ENCODE data around the gene ATAT1. TPM values are rescaled to one million over a fixed set of nuclear protein-coding genes. Genes with fewer than 3 reads are reported as not detected.

Gene ATAT1
- polyA plus RNA-seq, 1 of the 3 experiments (the other 2 are of a cell fraction): 36.2 TPM

GRCh38 chr6:30655743-30656094 lies 29.0 kb downstream of the ATAT1 start:
- H3K9me2 ChIP-seq: no peaks in the 10 kb centered on the region
- DNase-seq: no peak
- no peaks in the 10 kb centered on the region for H3K27me3 ChIP-seq (ENCODE audit: insufficient read depth)
- no peak overlapping the region for H3K4me2 ChIP-seq
- no peak overlapping the region for H2AFZ ChIP-seq (ENCODE audit: low read depth)
- CTCF ChIA-PET: interaction anchor here (2.0 kb wide), 1 partner anchor 23 kb away, joined by 7 read pairs; no protein-coding TSS in a partner anchor
- 97% methylated on average over 3 of the region's 3 CpGs for WGBS (ENCODE audit: low lambda C conversion rate)
- no peaks in the 10 kb centered on the region for H3K9me3 ChIP-seq
- POLR2A ChIA-PET: interaction anchor here (1.2 kb wide), 1 partner anchor 25 kb away, joined by 3 read pairs; no protein-coding TSS in a partner anchor
- no peaks in the 10 kb centered on the region for H3K4me1 ChIP-seq (ENCODE audit: control insufficient read depth in 1 of 2, insufficient read depth in 2 of 2, low read depth in 1 of 2, low read length in 1 of 2)
- no peak overlapping the region for H3K27ac ChIP-seq (ENCODE audit: low read depth in 2 of 2, low read length in 1 of 2)
- H3K36me3 ChIP-seq (replicated peaks in 1 of 2; ENCODE audit: control insufficient read depth in 1 of 2, insufficient read depth in 2 of 2, low read length in 1 of 2): peaks cover 39 to 59% of the 10 kb centered on the region in 2 experiments
- TF ChIP-seq RCOR1 (IDR thresholded peaks at IDR 0.05; ENCODE audit: low read length) (no peak), EP300 (IDR thresholded peaks at IDR 0.05; ENCODE audit: borderline replicate concordance in 1 of 2, low read depth in 1 of 2, low read length in 1 of 2) (no peak), RAD21 (IDR thresholded peaks at IDR 0.05; ENCODE audit: low read length) (no peak), MXI1 (IDR thresholded peaks at IDR 0.05; ENCODE audit: low read depth, low read length) (no peak), FOXM1 (IDR thresholded peaks at IDR 0.05; ENCODE audit: low read depth) (no peak), FOXJ3 (CRISPR knock-in tag; IDR thresholded peaks at IDR 0.05) (no peak), TAF1 (IDR thresholded peaks at IDR 0.05; ENCODE audit: borderline replicate concordance, low read depth, low read length) (no peak), IRF3 (IDR thresholded peaks at IDR 0.05; ENCODE audit: low read depth, low read length) (no peak), SMC3 (IDR thresholded peaks at IDR 0.05; ENCODE audit: low read depth, low read length) (no peak)
- H3K4me3 ChIP-seq (ENCODE audit: low read depth in 2 of 2, low read length in 1 of 2): no peak overlapping the region
- H3F3A ChIP-seq (replicated peaks; ENCODE audit: insufficient read depth): peaks cover 4% of the 10 kb centered on the region
- no peak overlapping the region for H3K9ac ChIP-seq
- H4K20me1 ChIP-seq (ENCODE audit: insufficient read depth): no peaks in the 10 kb centered on the region
- no peaks in the 10 kb centered on the region for H3K79me2 ChIP-seq (ENCODE audit: insufficient read depth)

DNA sequence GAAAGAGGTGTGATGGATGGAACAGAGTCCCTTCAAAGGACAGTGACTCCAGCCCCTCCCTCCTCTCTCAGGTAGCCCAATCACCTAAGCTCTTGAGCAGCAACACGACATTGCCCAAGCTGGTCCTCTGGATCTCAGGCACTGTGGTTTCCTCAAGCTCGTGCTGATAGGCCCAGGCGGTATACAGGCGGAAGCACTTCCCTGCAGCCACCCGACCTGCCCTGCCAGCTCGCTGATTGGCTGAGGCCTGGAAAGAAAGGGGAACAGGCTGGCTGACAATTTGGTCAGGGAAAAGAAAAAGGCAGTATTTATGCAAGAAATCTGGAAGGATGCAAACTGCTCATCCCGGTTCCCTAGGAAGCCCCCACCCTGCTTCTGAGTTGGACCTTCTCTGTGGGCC lies 29.8 kb downstream of the ATAT1 start:
- DNase-seq: no peak
- Histone ChIP-seq H3F3A (replicated peaks; ENCODE audit: insufficient read depth) (peaks cover 4% of the 10 kb centered on the region), H3K4me1 (ENCODE audit: control insufficient read depth in 1 of 2, insufficient read depth in 2 of 2, low read depth in 1 of 2, low read length in 1 of 2) (no peaks in the 10 kb centered on the region), H3K9ac (no peak overlapping the region), H3K9me2 (no peaks in the 10 kb centered on the region), H4K20me1 (ENCODE audit: insufficient read depth) (no peaks in the 10 kb centered on the region), H3K27me3 (ENCODE audit: insufficient read depth) (no peaks in the 10 kb centered on the region), H3K36me3 (replicated peaks in 1 of 2; ENCODE audit: control insufficient read depth in 1 of 2, insufficient read depth in 2 of 2, low read length in 1 of 2) (peaks cover 37 to 62% of the 10 kb centered on the region in 2 experiments), H3K79me2 (ENCODE audit: insufficient read depth) (no peaks in the 10 kb centered on the region), H2AFZ (ENCODE audit: low read depth) (no peak overlapping the region), H3K27ac (ENCODE audit: low read depth in 2 of 2, low read length in 1 of 2) (no peak overlapping the region), H3K4me3 (ENCODE audit: low read depth in 2 of 2, low read length in 1 of 2) (no peak overlapping the region), H3K9me3 (no peaks in the 10 kb centered on the region), H3K4me2 (no peak overlapping the region)
- CTCF ChIA-PET: interaction anchor here (1.0 to 1.2 kb wide), 2 partner anchors 22 to 43 kb away, joined by 3 to 4 read pairs; no protein-coding TSS in a partner anchor
- POLR2A ChIA-PET: interaction anchor here (1.2 kb wide), 1 partner anchor 25 kb away, joined by 3 read pairs; no protein-coding TSS in a partner anchor
- WGBS (ENCODE audit: low lambda C conversion rate): 78% methylated on average over 6 of the region's 7 CpGs
- TF ChIP-seq, protein P1, sequence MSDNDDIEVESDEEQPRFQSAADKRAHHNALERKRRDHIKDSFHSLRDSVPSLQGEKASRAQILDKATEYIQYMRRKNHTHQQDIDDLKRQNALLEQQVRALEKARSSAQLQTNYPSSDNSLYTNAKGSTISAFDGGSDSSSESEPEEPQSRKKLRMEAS (IDR thresholded peaks at IDR 0.05; ENCODE audit: low read depth): no peak
- no peak for TF ChIP-seq NRF1 (IDR thresholded peaks at IDR 0.05; ENCODE audit: low read depth, low read length)
- no peak for TF ChIP-seq CHD2 (IDR thresholded peaks at IDR 0.05; ENCODE audit: low read length, partially characterized antibody)
- no peak for TF ChIP-seq EZH2phosphoT487 (IDR thresholded peaks at IDR 0.05; ENCODE audit: borderline replicate concordance, low read depth)
- TF ChIP-seq USF1 (IDR thresholded peaks at IDR 0.05; ENCODE audit: borderline replicate concordance, low read depth): no peak
- TF ChIP-seq TEAD4 (IDR thresholded peaks at IDR 0.05; ENCODE audit: borderline replicate concordance, insufficient read depth): no peak
- no peak for TF ChIP-seq POLR2AphosphoS5 (IDR thresholded peaks at IDR 0.05; ENCODE audit: low read depth, low read length)
- no peak for TF ChIP-seq GABPA (IDR thresholded peaks at IDR 0.05; ENCODE audit: low read depth)
- no peak for TF ChIP-seq YY1 (IDR thresholded peaks at IDR 0.05; ENCODE audit: low read depth)
- TF ChIP-seq RFX5 (IDR thresholded peaks at IDR 0.05; ENCODE audit: low read length): no peak
- no peak for TF ChIP-seq SMC3 (IDR thresholded peaks at IDR 0.05; ENCODE audit: low read depth, low read length)
- TF ChIP-seq, protein P2, sequence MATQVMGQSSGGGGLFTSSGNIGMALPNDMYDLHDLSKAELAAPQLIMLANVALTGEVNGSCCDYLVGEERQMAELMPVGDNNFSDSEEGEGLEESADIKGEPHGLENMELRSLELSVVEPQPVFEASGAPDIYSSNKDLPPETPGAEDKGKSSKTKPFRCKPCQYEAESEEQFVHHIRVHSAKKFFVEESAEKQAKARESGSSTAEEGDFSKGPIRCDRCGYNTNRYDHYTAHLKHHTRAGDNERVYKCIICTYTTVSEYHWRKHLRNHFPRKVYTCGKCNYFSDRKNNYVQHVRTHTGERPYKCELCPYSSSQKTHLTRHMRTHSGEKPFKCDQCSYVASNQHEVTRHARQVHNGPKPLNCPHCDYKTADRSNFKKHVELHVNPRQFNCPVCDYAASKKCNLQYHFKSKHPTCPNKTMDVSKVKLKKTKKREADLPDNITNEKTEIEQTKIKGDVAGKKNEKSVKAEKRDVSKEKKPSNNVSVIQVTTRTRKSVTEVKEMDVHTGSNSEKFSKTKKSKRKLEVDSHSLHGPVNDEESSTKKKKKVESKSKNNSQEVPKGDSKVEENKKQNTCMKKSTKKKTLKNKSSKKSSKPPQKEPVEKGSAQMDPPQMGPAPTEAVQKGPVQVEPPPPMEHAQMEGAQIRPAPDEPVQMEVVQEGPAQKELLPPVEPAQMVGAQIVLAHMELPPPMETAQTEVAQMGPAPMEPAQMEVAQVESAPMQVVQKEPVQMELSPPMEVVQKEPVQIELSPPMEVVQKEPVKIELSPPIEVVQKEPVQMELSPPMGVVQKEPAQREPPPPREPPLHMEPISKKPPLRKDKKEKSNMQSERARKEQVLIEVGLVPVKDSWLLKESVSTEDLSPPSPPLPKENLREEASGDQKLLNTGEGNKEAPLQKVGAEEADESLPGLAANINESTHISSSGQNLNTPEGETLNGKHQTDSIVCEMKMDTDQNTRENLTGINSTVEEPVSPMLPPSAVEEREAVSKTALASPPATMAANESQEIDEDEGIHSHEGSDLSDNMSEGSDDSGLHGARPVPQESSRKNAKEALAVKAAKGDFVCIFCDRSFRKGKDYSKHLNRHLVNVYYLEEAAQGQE (IDR thresholded peaks at IDR 0.05; ENCODE audit: low read depth, low read length): no peak
- TF ChIP-seq MEF2A (IDR thresholded peaks at IDR 0.05; ENCODE audit: borderline replicate concordance, low read depth): no peak
- no peak for TF ChIP-seq SIN3A (IDR thresholded peaks at IDR 0.05; ENCODE audit: borderline replicate concordance, low read depth, low read length)

Measured in SK-N-SH (cell line).